Measurements from ENCODE around the gene C15orf39.
A peak's percentile ranks its signal among the peaks of the same experiment; 100 is the strongest.
"Not testable (repeated sequence)": the region's sequence is repeated elsewhere in the genome, so short reads cannot be mapped to it uniquely, and the experiment has no call there.

The C15orf39 gene

GRCh38 chr15:75201616-75202250 is at the start of gene C15orf39:
TSS of gene C15orf39 (plus strand) at chr15:75201882. CDS start at chr15:75206049, 4,167 bp downstream.
- DNase-seq = peak; percentile 70

- DNase-seq = no peak
These were observed 49.2 kb upstream of the C15orf39 start for GRCh38 chr15:75152382-75153079.

- DNase-seq = peak; percentile 25
These were observed 48.6 kb upstream of the C15orf39 start for GRCh38 chr15:75153087-75153486.

- DNase-seq = no peak
These were observed 48.0 kb upstream of the C15orf39 start for GRCh38 chr15:75153565-75154276.

- no peak for DNase-seq
These were observed 47.1 kb upstream of the C15orf39 start for GRCh38 chr15:75154461-75155062.

- no peak for DNase-seq
These were observed 45.1 kb upstream of the C15orf39 start for GRCh38 chr15:75156326-75157215.

- DNase-seq = no peak
These were observed 43.3 kb upstream of the C15orf39 start for GRCh38 chr15:75158402-75158801.

- no peak for DNase-seq
These were observed 42.4 kb upstream of the C15orf39 start for GRCh38 chr15:75159244-75159643.

- no peak for DNase-seq
These were observed 40.4 kb upstream of the C15orf39 start for GRCh38 chr15:75161106-75161916.

GRCh38 chr15:75161917-75162414 is 39.7 kb upstream of the C15orf39 start:
- no peak for DNase-seq

GRCh38 chr15:75163150-75163564 is 38.5 kb upstream of the C15orf39 start:
- DNase-seq = no peak

- no peak for DNase-seq
These were observed 36.9 kb upstream of the C15orf39 start for GRCh38 chr15:75164625-75165350.

- not testable (repeated sequence) for DNase-seq
These were observed 35.1 kb upstream of the C15orf39 start for GRCh38 chr15:75166489-75167063.

- peak; percentile 30 for DNase-seq
These were observed 33.9 kb upstream of the C15orf39 start for GRCh38 chr15:75167588-75168350.

GRCh38 chr15:75168374-75168773 is 33.3 kb upstream of the C15orf39 start:
- no peak for DNase-seq

- DNase-seq = no peak
These were observed 31.5 kb upstream of the C15orf39 start for GRCh38 chr15:75170203-75170602.

GRCh38 chr15:75170711-75171341 is 30.9 kb upstream of the C15orf39 start:
- DNase-seq = no peak

- no peak for DNase-seq
These were observed 30.3 kb upstream of the C15orf39 start for GRCh38 chr15:75171408-75171807.

- no peak for DNase-seq
These were observed 29.3 kb upstream of the C15orf39 start for GRCh38 chr15:75172284-75172820.
